ENCODE data around the gene ZSWIM7.

The ZSWIM7 gene

GRCh38 chr17:15972497-15972951 lies 27.0 kb downstream of the ZSWIM7 start:
- Histone ChIP-seq H3K4me3 (ENCODE audit: insufficient read depth, low read depth, low read length) (no peak overlapping the region), H3K27me3 (ENCODE audit: control insufficient read depth, insufficient read depth, low read length, poor library complexity, severe bottlenecking) (no peaks in the 10 kb centered on the region), H3K27ac (ENCODE audit: insufficient read depth, low read depth, low read length, poor library complexity, severe bottlenecking) (no peak overlapping the region), H3K4me1 (ENCODE audit: control insufficient read depth, insufficient read depth, low read length) (peaks cover under 1% of the 10 kb centered on the region), H3K36me3 (ENCODE audit: control insufficient read depth, insufficient read depth, low read length) (peaks cover under 1% of the 10 kb centered on the region), H3K9me3 (ENCODE audit: control insufficient read depth, low read length) (no peaks in the 10 kb centered on the region)
- WGBS, 2 experiments = 87 to 88% methylated on average over 4 of the region's 4 CpGs

- Histone ChIP-seq H3K9me3 (ENCODE audit: control insufficient read depth, low read length) (no peaks in the 10 kb centered on the region), H3K4me1 (ENCODE audit: control insufficient read depth, insufficient read depth, low read length) (peaks cover 7% of the 10 kb centered on the region), H3K27ac (ENCODE audit: insufficient read depth, low read depth, low read length, poor library complexity, severe bottlenecking) (no peak overlapping the region), H3K36me3 (ENCODE audit: control insufficient read depth, insufficient read depth, low read length) (no peaks in the 10 kb centered on the region), H3K4me3 (ENCODE audit: insufficient read depth, low read depth, low read length) (no peak overlapping the region), H3K27me3 (ENCODE audit: control insufficient read depth, insufficient read depth, low read length, poor library complexity, severe bottlenecking) (no peaks in the 10 kb centered on the region)
- WGBS, 2 experiments = 91% methylated on average over 5 of the region's 5 CpGs
These were observed 27.6 kb downstream of the ZSWIM7 start for GRCh38 chr17:15971882-15972281.

GRCh38 chr17:15971098-15971678 lies 28.3 kb downstream of the ZSWIM7 start:
- no peaks in the 10 kb centered on the region for H3K27me3 ChIP-seq (ENCODE audit: control insufficient read depth, insufficient read depth, low read length, poor library complexity, severe bottlenecking)
- no peak overlapping the region for H3K4me3 ChIP-seq (ENCODE audit: insufficient read depth, low read depth, low read length)
- H3K27ac ChIP-seq (ENCODE audit: insufficient read depth, low read depth, low read length, poor library complexity, severe bottlenecking) = no peak overlapping the region
- no peaks in the 10 kb centered on the region for H3K36me3 ChIP-seq (ENCODE audit: control insufficient read depth, insufficient read depth, low read length)
- no peaks in the 10 kb centered on the region for H3K9me3 ChIP-seq (ENCODE audit: control insufficient read depth, low read length)
- 82 to 85% methylated on average over 5 of the region's 5 CpGs for WGBS, 2 experiments
- H3K4me1 ChIP-seq (ENCODE audit: control insufficient read depth, insufficient read depth, low read length) = peaks cover 14% of the 10 kb centered on the region

GRCh38 chr17:15970500-15970899 lies 29.0 kb downstream of the ZSWIM7 start:
- H3K36me3 ChIP-seq (ENCODE audit: control insufficient read depth, insufficient read depth, low read length) = no peaks in the 10 kb centered on the region
- no peak overlapping the region for H3K4me3 ChIP-seq (ENCODE audit: insufficient read depth, low read depth, low read length)
- no peaks in the 10 kb centered on the region for H3K27me3 ChIP-seq (ENCODE audit: control insufficient read depth, insufficient read depth, low read length, poor library complexity, severe bottlenecking)
- no peaks in the 10 kb centered on the region for H3K9me3 ChIP-seq (ENCODE audit: control insufficient read depth, low read length)
- H3K27ac ChIP-seq (ENCODE audit: insufficient read depth, low read depth, low read length, poor library complexity, severe bottlenecking) = no peak overlapping the region
- 100% methylated on average over 2 of the region's 2 CpGs for WGBS, 2 experiments
- H3K4me1 ChIP-seq (ENCODE audit: control insufficient read depth, insufficient read depth, low read length) = peaks cover 21% of the 10 kb centered on the region

GRCh38 chr17:15969463-15969862 lies 30.0 kb downstream of the ZSWIM7 start:
- 89 to 94% methylated on average over 8 of the region's 8 CpGs for WGBS, 2 experiments
- Histone ChIP-seq H3K27me3 (ENCODE audit: control insufficient read depth, insufficient read depth, low read length, poor library complexity, severe bottlenecking) (no peaks in the 10 kb centered on the region), H3K4me3 (ENCODE audit: insufficient read depth, low read depth, low read length) (no peak overlapping the region), H3K36me3 (ENCODE audit: control insufficient read depth, insufficient read depth, low read length) (no peaks in the 10 kb centered on the region), H3K27ac (ENCODE audit: insufficient read depth, low read depth, low read length, poor library complexity, severe bottlenecking) (no peak overlapping the region), H3K4me1 (ENCODE audit: control insufficient read depth, insufficient read depth, low read length) (peaks cover 25% of the 10 kb centered on the region), H3K9me3 (ENCODE audit: control insufficient read depth, low read length) (no peaks in the 10 kb centered on the region)

- no peaks in the 10 kb centered on the region for H3K9me3 ChIP-seq (ENCODE audit: control insufficient read depth, low read length)
- H3K27ac ChIP-seq (ENCODE audit: insufficient read depth, low read depth, low read length, poor library complexity, severe bottlenecking) = no peak overlapping the region
- H3K4me1 ChIP-seq (ENCODE audit: control insufficient read depth, insufficient read depth, low read length) = peaks cover 25% of the 10 kb centered on the region
- no peaks in the 10 kb centered on the region for H3K27me3 ChIP-seq (ENCODE audit: control insufficient read depth, insufficient read depth, low read length, poor library complexity, severe bottlenecking)
- H3K4me3 ChIP-seq (ENCODE audit: insufficient read depth, low read depth, low read length) = no peak overlapping the region
- no peaks in the 10 kb centered on the region for H3K36me3 ChIP-seq (ENCODE audit: control insufficient read depth, insufficient read depth, low read length)
- WGBS, 2 experiments = 91% methylated on average over 11 of the region's 11 CpGs
These were observed 31.7 kb downstream of the ZSWIM7 start for GRCh38 chr17:15967706-15968399.

- Histone ChIP-seq H3K27ac (ENCODE audit: insufficient read depth, low read depth, low read length, poor library complexity, severe bottlenecking) (peak overlapping the region; percentile 78), H3K36me3 (ENCODE audit: control insufficient read depth, insufficient read depth, low read length) (no peaks in the 10 kb centered on the region), H3K9me3 (ENCODE audit: control insufficient read depth, low read length) (no peaks in the 10 kb centered on the region), H3K27me3 (ENCODE audit: control insufficient read depth, insufficient read depth, low read length, poor library complexity, severe bottlenecking) (no peaks in the 10 kb centered on the region), H3K4me1 (ENCODE audit: control insufficient read depth, insufficient read depth, low read length) (peaks cover 25% of the 10 kb centered on the region), H3K4me3 (ENCODE audit: insufficient read depth, low read depth, low read length) (peak overlapping the region; percentile 12)
- 6% methylated on average over 11 of the region's 11 CpGs for WGBS, 2 experiments
These were observed 32.6 kb downstream of the ZSWIM7 start for GRCh38 chr17:15966879-15967248.

GRCh38 chr17:15966183-15966878 lies 33.2 kb downstream of the ZSWIM7 start:
- Histone ChIP-seq H3K36me3 (ENCODE audit: control insufficient read depth, insufficient read depth, low read length) (no peaks in the 10 kb centered on the region), H3K27ac (ENCODE audit: insufficient read depth, low read depth, low read length, poor library complexity, severe bottlenecking) (peak overlapping the region; percentile 78), H3K4me1 (ENCODE audit: control insufficient read depth, insufficient read depth, low read length) (peaks cover 25% of the 10 kb centered on the region), H3K27me3 (ENCODE audit: control insufficient read depth, insufficient read depth, low read length, poor library complexity, severe bottlenecking) (no peaks in the 10 kb centered on the region), H3K4me3 (ENCODE audit: insufficient read depth, low read depth, low read length) (peak overlapping the region; percentile 12), H3K9me3 (ENCODE audit: control insufficient read depth, low read length) (no peaks in the 10 kb centered on the region)
- WGBS, 2 experiments = 2 to 3% methylated on average over 13 of the region's 13 CpGs

GRCh38 chr17:15965528-15965927 lies 34.0 kb downstream of the ZSWIM7 start:
- Histone ChIP-seq H3K27me3 (ENCODE audit: control insufficient read depth, insufficient read depth, low read length, poor library complexity, severe bottlenecking) (no peaks in the 10 kb centered on the region), H3K36me3 (ENCODE audit: control insufficient read depth, insufficient read depth, low read length) (no peaks in the 10 kb centered on the region), H3K27ac (ENCODE audit: insufficient read depth, low read depth, low read length, poor library complexity, severe bottlenecking) (no peak overlapping the region), H3K4me3 (ENCODE audit: insufficient read depth, low read depth, low read length) (no peak overlapping the region), H3K9me3 (ENCODE audit: control insufficient read depth, low read length) (no peaks in the 10 kb centered on the region), H3K4me1 (ENCODE audit: control insufficient read depth, insufficient read depth, low read length) (peaks cover 25% of the 10 kb centered on the region)
- WGBS, 2 experiments = 33 to 39% methylated on average over 6 of the region's 6 CpGs

- H3K4me1 ChIP-seq (ENCODE audit: control insufficient read depth, insufficient read depth, low read length) = peaks cover 25% of the 10 kb centered on the region
- no peaks in the 10 kb centered on the region for H3K27me3 ChIP-seq (ENCODE audit: control insufficient read depth, insufficient read depth, low read length, poor library complexity, severe bottlenecking)
- no peak overlapping the region for H3K4me3 ChIP-seq (ENCODE audit: insufficient read depth, low read depth, low read length)
- H3K9me3 ChIP-seq (ENCODE audit: control insufficient read depth, low read length) = no peaks in the 10 kb centered on the region
- H3K36me3 ChIP-seq (ENCODE audit: control insufficient read depth, insufficient read depth, low read length) = no peaks in the 10 kb centered on the region
- 88 to 95% methylated on average over 4 of the region's 4 CpGs for WGBS, 2 experiments
- H3K27ac ChIP-seq (ENCODE audit: insufficient read depth, low read depth, low read length, poor library complexity, severe bottlenecking) = no peak overlapping the region
These were observed 35.8 kb downstream of the ZSWIM7 start for GRCh38 chr17:15963670-15964110.
